GM12878 (cell line): ENCODE results near the gene SIGLEC12. TPM values are rescaled to one million over a fixed set of nuclear protein-coding genes. Genes with fewer than 3 reads are reported as not detected.

Source experiments
- ATAC-seq: fragments of 200-7000 bp; cut with Tn5 transposase; 3 replicates; pipeline ENCODE4 v1.9.1; 2020; ENCODE audit warnings: mild to moderate bottlenecking, moderate library complexity
- BruUV-seq: library from RNA; stranded (reverse); fragments of 400-500 nt; replicated peaks from 2 replicates; lab custom pipeline; 2021; lab: Mats Ljungman, UMichigan
- CTCF ChIA-PET: fragments of 300-600 bp; sonication (Branson Sonifier 250); formaldehyde crosslinking; extraction: SDS; loops from one replicate; lab custom pipeline; 2021; ENCODE audit warnings: inconsistent platforms; lab: Yijun Ruan, JAX
- POLR2A ChIA-PET: fragments of 350-600 bp; formaldehyde crosslinking; extraction: SDS; loops from one replicate; lab custom pipeline; 2021; ENCODE audit warnings: inconsistent platforms; lab: Charles Lee
- RAD21 ChIA-PET: fragments of 300-600 bp; sonication (Branson Sonifier 250); formaldehyde crosslinking; loops from one replicate; lab custom pipeline; 2023; ENCODE audit warnings: antibody characterized with exemption; ENCODE audit not compliant: unreplicated experiment; lab: Charles Lee
- SMC1A ChIA-PET: fragments of 300-600 bp; sonication (Branson Sonifier 250); formaldehyde crosslinking; loops from one replicate; lab custom pipeline; 2023; ENCODE audit not compliant: unreplicated experiment, uncharacterized antibody; lab: Charles Lee
- DNase-seq: peaks from one replicate; pipeline ENCODE4 v3.0.0-alpha.2; 2011; ENCODE audit warnings: low read depth, low spot score
- FAIRE-seq: peaks from 3 replicates; lab custom pipeline; 2011; peaks lifted over from hg19 to GRCh38; lab: Jason Lieb, UNC
- H2AFZ ChIP-seq: 2 replicates; pipeline ENCODE4 v1.6.0; 2011; ENCODE audit warnings: low read depth, low read length, control low read depth; ENCODE audit not compliant: control insufficient read depth
- H3K27ac ChIP-seq: 2 replicates; pipeline ENCODE4 v1.5.1; 2011; ENCODE audit warnings: control low read depth; ENCODE audit not compliant: control insufficient read depth, insufficient read depth
- H3K27me3 ChIP-seq, 2 experiments: replicated peaks in 1 of 2; 2 replicates each; pipeline versions ENCODE4 v1.6.0 to v1.6.1; 2011; ENCODE audit warnings: low read length in 1 of 2; ENCODE audit not compliant: control insufficient read depth in 2 of 2, insufficient read depth in 2 of 2
- H3K36me3 ChIP-seq, 2 experiments: 2 replicates each; pipeline ENCODE4 v1.5.1; 2011; ENCODE audit warnings: low read length in 1 of 2; ENCODE audit not compliant: control insufficient read depth in 2 of 2, insufficient read depth in 2 of 2
- H3K4me1 ChIP-seq: 2 replicates; pipeline ENCODE4 v1.6.1; 2011; ENCODE audit warnings: mild to moderate bottlenecking, low read length, moderate library complexity, mixed read lengths; ENCODE audit not compliant: control insufficient read depth, insufficient read depth
- H3K4me2 ChIP-seq: 2 replicates; pipeline ENCODE4 v1.6.0; 2011; ENCODE audit warnings: control low read depth; ENCODE audit not compliant: control insufficient read depth, insufficient read depth
- H3K4me3 ChIP-seq: fragments of 200-600 bp; sonication (generic); 2 replicates; pipeline ENCODE4 v1.5.1; 2016
- H3K79me2 ChIP-seq: 2 replicates; pipeline ENCODE4 v1.6.0; 2011; ENCODE audit warnings: low read length; ENCODE audit not compliant: control insufficient read depth, insufficient read depth
- H3K9ac ChIP-seq: 2 replicates; pipeline ENCODE4 v1.8.0; 2011; ENCODE audit warnings: low read length, control low read depth, mixed read lengths; ENCODE audit not compliant: control insufficient read depth, insufficient read depth
- H3K9me3 ChIP-seq: replicated peaks from 3 replicates; pipeline ENCODE4 v1.5.1; 2011; ENCODE audit warnings: mild to moderate bottlenecking, low read length; ENCODE audit not compliant: control insufficient read depth, insufficient read depth
- H4K20me1 ChIP-seq: 2 replicates; pipeline ENCODE4 v1.6.0; 2011; ENCODE audit not compliant: control insufficient read depth, insufficient read depth
- KLF5 ChIP-seq: fragments of 450-650 bp; IDR thresholded peaks from 2 replicates; pipeline ENCODE4 v1.6.1; 2014; ENCODE audit warnings: mild to moderate bottlenecking; ENCODE audit not compliant: partially characterized antibody
- NR2C2 ChIP-seq: IDR thresholded peaks from 2 replicates; pipeline ENCODE4 v1.6.1; 2011; ENCODE audit warnings: borderline replicate concordance, low read depth; ENCODE audit not compliant: control insufficient read depth, insufficient read length
- RBBP5 ChIP-seq: fragments of 200-600 bp; sonication (generic); conservative IDR thresholded peaks from 2 replicates; pipeline ENCODE4 v1.6.1; 2016
- RUNX3 ChIP-seq: IDR thresholded peaks from 2 replicates; pipeline ENCODE4 v1.6.1; 2012; ENCODE audit warnings: low read length, inconsistent platforms
- SMAD1 ChIP-seq: fragments of 450-650 bp; IDR thresholded peaks from 2 replicates; pipeline ENCODE4 v1.6.1; 2018; ENCODE audit warnings: mild to moderate bottlenecking, low read depth; ENCODE audit not compliant: partially characterized antibody
- WGBS: methylation state at CpG from one replicate; pipeline ENCODE4 v1.1.6; 2016; ENCODE audit warnings: low lambda C conversion rate; ENCODE audit not compliant: insufficient replicate concordance, insufficient coverage; ENCODE audit errors: missing lambda C conversion rate; 5-methylcytosine and 5-hydroxymethylcytosine counted together
- in situ Hi-C: fragments of 300-500 bp; cut with MboI; formaldehyde crosslinking; loops from 9 replicates; pipeline ENCODE4 v1.14.3; 2018; ENCODE audit warnings: mixed read lengths
- intact Hi-C: fragments of 100-400 bp; cut with micrococcal nuclease; formaldehyde crosslinking; loops from one replicate; pipeline ENCODE4 v1.14.2; 2022; ENCODE audit not compliant: unreplicated experiment
- polyA plus RNA-seq, 11 experiments: library from polyadenylated mRNA; depleted of rRNA in 4 of 11; unstranded in 6 of 11; stranded (reverse) in 5 of 11; fragments of >200 nt; fragmentation: Nextera tagmentation in 4 of 11; fragmentation: Illumina TruSeq in 1 of 11; extraction: Ambion mirVana in 4 of 11; extraction: Trizol in 1 of 11; gene quantifications; 1 replicate in 1 of 11; 2 replicates in 10 of 11; pipeline versions ENCODE4 v1.2.1 to v1.2.3, GENCODE V29; 2011 to 2016; ENCODE audit warnings: inconsistent platforms in 2 of 11, missing spikeins in 2 of 11, low read depth in 1 of 11
- total RNA-seq, 4 experiments: library from RNA; depleted of rRNA in 3 of 4; stranded (reverse); fragments of >200 nt in 3 of 4; fragmentation: Illumina TruSeq in 1 of 4; extraction: Trizol in 1 of 4; gene quantifications; 2 replicates each; pipeline versions ENCODE4 v1.2.1 to v1.2.3, GENCODE V29; 2013 to 2021
- TF ChIP-seq, protein P1 (sequence below): fragments of 450-650 bp; IDR thresholded peaks from 2 replicates; pipeline ENCODE4 v1.6.1; 2017; ENCODE audit warnings: mild to moderate bottlenecking

The SIGLEC12 gene
- total and polyA plus RNA-seq, 10 of the 15 experiments (the other 5 are each of a cell fraction or from before 2014, with no cell fraction given) = 0.03 to 0.18 (median 0.06) TPM; not detected in 5

DNA sequence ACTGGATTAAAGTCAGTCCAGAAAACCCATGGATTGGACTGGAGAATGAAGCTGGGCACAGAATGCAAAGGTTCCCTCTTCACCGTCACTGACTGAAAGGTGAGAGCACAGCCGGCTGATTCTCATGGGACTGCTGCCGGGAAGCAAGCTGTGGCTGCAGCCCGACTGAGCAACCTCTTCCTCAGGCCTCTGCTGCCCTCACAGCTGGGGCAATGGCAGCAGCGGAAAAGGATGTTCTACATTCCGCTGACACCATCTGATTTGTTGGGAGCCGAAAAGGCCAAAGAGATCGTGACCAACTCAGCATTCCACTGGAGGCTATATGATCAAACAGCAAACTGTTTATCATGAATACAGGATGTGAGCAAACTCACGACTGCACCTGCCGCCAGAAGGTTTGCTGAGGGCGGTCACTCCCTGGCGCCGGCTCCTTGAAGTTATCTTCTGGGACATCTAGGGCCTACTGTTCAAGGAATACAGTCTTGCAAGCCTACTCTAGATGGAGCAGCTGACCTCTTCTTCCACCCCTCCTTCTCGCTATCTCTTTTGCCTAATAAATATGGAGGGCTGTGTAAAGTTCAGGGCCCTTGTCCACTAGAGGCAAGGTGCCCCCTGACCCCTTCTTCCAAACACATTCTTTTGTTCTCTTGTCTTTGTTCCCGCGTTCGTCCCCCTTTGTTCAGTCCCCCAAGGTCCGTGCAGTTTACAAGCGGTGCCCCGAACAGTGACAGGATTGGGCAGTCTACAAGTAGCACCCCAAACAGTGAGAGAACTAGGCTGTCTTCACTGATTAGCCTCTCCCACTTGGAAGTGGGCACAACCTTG is 49.5 kb upstream of the SIGLEC12 start:
- no peak for TF ChIP-seq SMAD1
- TF ChIP-seq RBBP5 = no peak
- no peak for TF ChIP-seq KLF5
- no peak for TF ChIP-seq NR2C2
- in situ Hi-C loops = no loop called here
- Histone ChIP-seq H3K79me2 (no peaks in the 10 kb centered on the region), H3K27me3 (no peaks in the 10 kb centered on the region), H3K4me2 (peak overlapping the region; percentile 11; the same call in 1 of the 2 replicates), H3K4me1 (peaks cover 42% of the 10 kb centered on the region), H3K36me3 (no peaks in the 10 kb centered on the region), H3K9me3 (no peaks in the 10 kb centered on the region), H3K4me3 (peak overlapping the region; percentile 22; the same call in 1 of the 2 replicates), H2AFZ (no peak overlapping the region), H3K27ac (0 out of 2 replicates have a peak overlapping the region, but pooled peaks have one; percentile 19), H4K20me1 (no peaks in the 10 kb centered on the region), H3K9ac (no peak overlapping the region)
- no peak for FAIRE-seq
- SMC1A ChIA-PET = no interaction called here
- intact Hi-C loops = no loop called here
- WGBS = 7% methylated on average over 20 of the region's 20 CpGs
- DNase-seq = no peak
- ATAC-seq = no peak
- RAD21 ChIA-PET = no interaction called here
- POLR2A ChIA-PET = no interaction called here
- BruUV-seq = no TSS peak
- CTCF ChIA-PET = interaction anchor here (1.1 kb wide), 2 partner anchors 37 to 106 kb away, joined by 3 read pairs; no protein-coding TSS in a partner anchor

DNA sequence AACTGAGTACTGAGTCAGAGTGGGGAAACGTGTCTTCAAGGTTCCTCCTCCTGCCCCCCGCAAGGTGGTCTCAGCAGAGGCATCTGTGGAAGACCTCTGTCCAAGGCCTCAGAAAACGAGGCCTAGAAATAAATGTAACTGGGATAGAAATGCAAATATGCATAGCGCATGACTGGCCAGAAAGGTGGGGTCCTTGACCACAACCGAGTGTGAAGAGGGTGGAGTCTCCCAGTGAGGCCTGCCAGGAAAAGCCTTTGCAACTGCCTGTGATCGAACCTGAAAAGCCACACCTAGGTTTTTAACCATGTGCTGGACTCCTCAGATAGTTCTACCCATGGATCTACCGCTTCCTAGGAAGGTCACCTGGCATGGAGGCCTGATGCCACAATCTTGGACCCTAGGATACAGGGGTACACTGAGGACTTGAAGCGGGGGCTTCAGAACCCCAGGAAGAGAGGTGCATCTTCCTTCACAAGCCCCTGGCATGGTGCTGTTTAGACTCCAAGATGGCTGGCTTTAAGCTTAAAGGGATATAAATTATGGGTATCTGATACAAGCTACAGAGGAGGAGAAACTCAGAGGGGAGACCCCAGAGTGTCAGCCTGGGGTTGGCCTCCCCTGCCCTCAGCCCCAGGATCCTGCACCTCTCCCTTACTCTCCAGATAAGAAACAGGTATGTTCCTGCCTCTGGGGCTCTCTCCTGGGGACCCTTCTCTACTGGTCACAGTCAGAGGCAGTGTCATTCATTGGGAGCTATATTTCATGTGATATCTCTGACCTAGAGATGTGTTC is 48.1 kb upstream of the SIGLEC12 start:
- no peak for FAIRE-seq
- 15% methylated on average over 8 of the region's 8 CpGs for WGBS
- in situ Hi-C loops = no loop called here

More for the DNA sequence above, 48.1 kb upstream of the SIGLEC12 start:
- no peak overlapping the region; the same call in 1 of the 2 replicates for H3K27ac ChIP-seq
- no TSS peak for BruUV-seq
- H3K4me3 ChIP-seq = peak overlapping the region; percentile 34; the same call in 1 of the 2 replicates
- peaks cover 45% of the 10 kb centered on the region for H3K4me1 ChIP-seq
- intact Hi-C loops = no loop called here
- TF ChIP-seq, protein P1, sequence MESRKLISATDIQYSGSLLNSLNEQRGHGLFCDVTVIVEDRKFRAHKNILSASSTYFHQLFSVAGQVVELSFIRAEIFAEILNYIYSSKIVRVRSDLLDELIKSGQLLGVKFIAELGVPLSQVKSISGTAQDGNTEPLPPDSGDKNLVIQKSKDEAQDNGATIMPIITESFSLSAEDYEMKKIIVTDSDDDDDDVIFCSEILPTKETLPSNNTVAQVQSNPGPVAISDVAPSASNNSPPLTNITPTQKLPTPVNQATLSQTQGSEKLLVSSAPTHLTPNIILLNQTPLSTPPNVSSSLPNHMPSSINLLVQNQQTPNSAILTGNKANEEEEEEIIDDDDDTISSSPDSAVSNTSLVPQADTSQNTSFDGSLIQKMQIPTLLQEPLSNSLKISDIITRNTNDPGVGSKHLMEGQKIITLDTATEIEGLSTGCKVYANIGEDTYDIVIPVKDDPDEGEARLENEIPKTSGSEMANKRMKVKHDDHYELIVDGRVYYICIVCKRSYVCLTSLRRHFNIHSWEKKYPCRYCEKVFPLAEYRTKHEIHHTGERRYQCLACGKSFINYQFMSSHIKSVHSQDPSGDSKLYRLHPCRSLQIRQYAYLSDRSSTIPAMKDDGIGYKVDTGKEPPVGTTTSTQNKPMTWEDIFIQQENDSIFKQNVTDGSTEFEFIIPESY = no peak
- TF ChIP-seq RUNX3 = peak; percentile 46; the same call in 1 of the 2 replicates
- H3K9ac ChIP-seq = no peak overlapping the region
- no peaks in the 10 kb centered on the region for H3K79me2 ChIP-seq
- DNase-seq = no peak
- ChIA-PET RAD21 (interaction anchor here (0.9 kb wide), 1 partner anchor 14 kb away, joined by 3 read pairs; no protein-coding TSS in a partner anchor), CTCF (no interaction called here), SMC1A (no interaction called here), POLR2A (no interaction called here)
- no peaks in the 10 kb centered on the region for H3K27me3 ChIP-seq
- no peak for ATAC-seq
- no peak overlapping the region for H2AFZ ChIP-seq
- H4K20me1 ChIP-seq = no peaks in the 10 kb centered on the region
- H3K9me3 ChIP-seq = no peaks in the 10 kb centered on the region
- peak overlapping the region; percentile 5 for H3K4me2 ChIP-seq
- no peaks in the 10 kb centered on the region for H3K36me3 ChIP-seq
